Stimulated activated CD4-positive, alpha-beta T cell treated with anti-CD3 and anti-CD28 coated beads, Interleukin-1b, Interleukin-23, amount 100 ng/mL, for 24 hours (primary cell): ENCODE data around the gene AMELY.
"Not testable (repeated sequence)": the region's sequence is repeated elsewhere in the genome, so short reads cannot be mapped to it uniquely, and the experiment has no call there.

ENCODE experiments used
- DNase-seq, 4 experiments: peaks; one replicate each; pipeline ENCODE4 v3.0.0-alpha.2; 2020; ENCODE audit warnings: low read depth in 4 of 4, low spot score in 1 of 4

AMELY gene, protein sequence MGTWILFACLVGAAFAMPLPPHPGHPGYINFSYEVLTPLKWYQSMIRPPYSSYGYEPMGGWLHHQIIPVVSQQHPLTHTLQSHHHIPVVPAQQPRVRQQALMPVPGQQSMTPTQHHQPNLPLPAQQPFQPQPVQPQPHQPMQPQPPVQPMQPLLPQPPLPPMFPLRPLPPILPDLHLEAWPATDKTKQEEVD

GRCh38 chrY:6911253-6911881 lies at the start of gene AMELY:
Gene AMELY, minus strand, starts transcription at chrY:6911752. Its CDS starts 39,144 bp downstream, at chrY:6872608.
- no peak for DNase-seq

GRCh38 chrY:6949947-6950346 lies 38.4 kb upstream of the AMELY start:
- DNase-seq, result no peak

- DNase-seq, result no peak
These were observed 36.8 kb upstream of the AMELY start for GRCh38 chrY:6948378-6948777.

DNA sequence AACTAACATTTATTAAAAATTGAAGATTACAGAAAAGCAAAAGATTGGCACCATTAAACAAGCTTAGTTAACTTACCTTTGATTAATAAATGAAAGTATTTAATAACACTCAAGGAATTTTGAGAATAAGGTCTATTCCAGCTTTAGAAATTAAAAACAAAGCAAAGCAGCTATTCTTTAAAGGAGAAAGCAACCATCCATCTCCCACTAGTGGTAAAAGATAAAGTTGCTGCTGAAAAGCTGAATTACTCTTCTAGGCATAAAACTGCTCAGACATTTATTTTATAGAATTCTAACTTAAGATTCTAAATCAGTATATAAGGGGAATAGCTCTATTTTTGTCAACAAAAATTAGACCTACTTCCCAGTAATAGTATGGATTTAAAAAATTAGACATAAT lies 36.1 kb upstream of the AMELY start:
- DNase-seq, result no peak

DNA sequence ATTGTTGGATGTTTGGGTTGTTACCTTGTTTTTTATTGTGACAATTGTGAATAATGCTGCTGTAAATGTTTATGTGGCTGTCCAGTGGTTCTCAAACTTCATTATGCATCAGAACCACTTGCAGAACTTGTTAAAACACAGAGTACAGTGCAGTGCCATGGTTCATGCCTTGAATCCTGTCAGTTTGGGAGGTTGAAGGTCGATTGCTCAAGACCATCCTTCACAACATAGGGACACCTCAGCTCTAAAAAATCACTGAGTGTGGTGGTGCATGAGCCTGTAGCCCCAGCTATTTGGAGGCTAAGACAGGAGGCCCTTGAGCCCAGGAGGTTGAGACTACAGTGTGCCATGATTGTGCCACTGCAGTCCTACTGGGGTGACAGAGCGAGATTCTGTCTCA lies 23.9 kb upstream of the AMELY start:
- no peak for DNase-seq

GRCh38 chrY:6931779-6932396 lies 20.3 kb upstream of the AMELY start:
- DNase-seq, result no peak

DNA sequence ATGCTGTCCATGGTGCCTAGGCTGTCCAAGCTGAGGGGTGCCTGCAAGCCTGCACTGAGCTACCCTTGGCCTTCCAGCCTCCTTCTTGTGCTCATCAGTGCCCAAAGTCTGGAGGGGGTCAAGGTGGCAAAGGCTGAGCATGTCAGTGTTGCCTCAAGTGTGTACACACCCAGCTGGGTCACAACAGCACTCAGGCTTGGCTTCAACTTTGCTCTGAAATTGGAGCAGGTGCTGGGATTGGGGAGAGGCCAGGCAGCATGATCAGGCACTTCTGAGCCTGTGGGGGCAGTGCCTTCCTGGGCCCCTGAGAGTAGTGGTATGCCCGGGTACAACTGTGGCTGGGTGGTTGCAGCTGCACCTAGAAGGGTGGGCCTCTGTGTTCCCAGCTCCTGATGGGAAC lies 17.7 kb upstream of the AMELY start:
- DNase-seq, result no peak

- no peak for DNase-seq
These were observed 16.7 kb upstream of the AMELY start for GRCh38 chrY:6928265-6928664.

- DNase-seq, result no peak
These were observed 9.5 kb upstream of the AMELY start for GRCh38 chrY:6921061-6921460.

- DNase-seq, result no peak
These were observed 1.8 kb upstream of the AMELY start for GRCh38 chrY:6913362-6913761.

- no peak for DNase-seq
These were observed 940 bp downstream of the AMELY start, which contains the start of gene TBL1Y for GRCh38 chrY:6910372-6911252. Gene TBL1Y, plus strand, starts transcription at chrY:6910697. Its CDS starts 114,388 bp downstream, at chrY:7025085.

DNA sequence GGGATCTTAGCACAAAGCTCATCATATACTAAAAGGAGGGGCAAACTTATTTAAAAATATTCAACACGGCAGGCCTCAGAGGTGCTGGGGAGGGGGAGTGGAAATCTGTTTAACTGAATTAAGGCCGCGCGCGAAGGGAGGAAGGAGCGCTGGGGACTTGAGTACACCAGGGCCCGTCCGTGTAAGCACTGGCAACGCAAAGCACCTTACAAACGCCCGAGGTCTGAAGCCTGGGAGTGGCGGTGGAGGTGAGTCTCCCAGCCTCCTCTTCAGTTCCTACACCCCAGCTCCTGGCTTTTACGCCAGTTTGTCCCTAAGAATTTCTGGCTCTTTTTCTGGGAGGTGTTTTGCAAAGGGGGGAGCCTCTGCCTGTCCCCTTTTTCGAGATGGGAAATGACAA lies 1.7 kb downstream of the AMELY start:
- no peak for DNase-seq

DNA sequence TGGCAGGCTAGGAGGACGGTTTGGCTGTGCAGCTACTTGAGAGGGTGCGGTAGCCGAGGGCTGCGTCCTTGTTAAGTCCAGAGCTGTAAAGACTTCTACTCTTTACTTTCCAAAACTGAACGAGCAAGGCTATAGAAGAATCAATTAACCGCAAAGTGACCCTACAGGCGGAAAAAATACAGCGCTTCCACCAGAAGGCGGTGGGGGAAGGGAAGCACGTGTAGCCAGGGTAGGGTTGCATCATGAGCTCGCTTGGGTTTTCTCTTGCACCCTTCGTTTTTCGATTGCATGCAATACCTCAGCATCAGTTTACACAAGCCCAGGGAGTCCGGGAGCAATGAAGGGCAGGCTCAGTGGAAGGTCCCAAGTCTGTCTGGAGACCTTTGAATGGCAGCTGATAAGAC lies 2.4 kb downstream of the AMELY start:
- DNase-seq, result no peak

DNA sequence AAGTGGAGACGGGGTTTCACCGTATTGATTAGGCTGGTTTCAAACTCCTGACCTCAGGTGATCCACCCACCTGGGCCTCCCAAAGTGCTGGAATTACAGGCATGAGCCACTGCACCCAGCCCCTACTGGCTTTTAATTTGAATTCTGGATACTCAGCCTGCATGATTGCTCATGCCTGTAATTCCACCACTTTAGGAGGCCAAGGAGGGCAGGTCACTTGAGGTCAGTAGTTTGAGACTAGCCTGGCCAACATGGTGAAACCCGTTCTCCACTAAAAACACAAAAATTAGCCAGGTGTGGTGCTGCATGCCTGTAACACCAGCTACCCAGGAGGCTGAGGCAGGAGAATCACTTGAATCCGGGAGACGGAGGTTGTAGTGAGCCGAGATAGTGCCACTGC lies 3.5 kb downstream of the AMELY start:
- not testable (repeated sequence) for DNase-seq

DNA sequence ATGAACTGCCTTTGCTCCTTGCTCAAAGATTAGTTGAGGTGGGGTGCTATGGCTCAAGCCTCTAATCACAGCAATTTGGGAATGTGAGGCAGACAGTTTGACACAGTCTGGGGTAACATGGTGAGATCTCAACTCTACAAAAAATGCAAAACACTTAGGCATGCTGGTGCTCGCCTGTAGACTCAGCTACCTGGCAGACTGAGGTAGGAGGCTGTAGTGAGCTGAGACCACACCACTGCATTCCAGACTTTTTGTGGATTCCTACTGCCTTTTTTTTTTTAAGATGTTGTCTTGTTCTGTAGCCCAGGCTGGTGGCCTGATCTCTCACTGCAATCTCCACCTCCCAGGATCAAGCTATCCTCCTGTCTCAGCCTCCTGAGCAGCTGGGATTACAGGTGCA lies 4.0 kb downstream of the AMELY start:
- no peak for DNase-seq

GRCh38 chrY:6902116-6902515 lies 9.4 kb downstream of the AMELY start:
- not testable (repeated sequence) for DNase-seq

- DNase-seq, result no peak
These were observed 16.3 kb downstream of the AMELY start for GRCh38 chrY:6895236-6895635.

GRCh38 chrY:6894496-6894895 lies 17.1 kb downstream of the AMELY start:
- no peak for DNase-seq

GRCh38 chrY:6849384-6849783 lies 62.2 kb downstream of the AMELY start:
- no peak for DNase-seq

DNA sequence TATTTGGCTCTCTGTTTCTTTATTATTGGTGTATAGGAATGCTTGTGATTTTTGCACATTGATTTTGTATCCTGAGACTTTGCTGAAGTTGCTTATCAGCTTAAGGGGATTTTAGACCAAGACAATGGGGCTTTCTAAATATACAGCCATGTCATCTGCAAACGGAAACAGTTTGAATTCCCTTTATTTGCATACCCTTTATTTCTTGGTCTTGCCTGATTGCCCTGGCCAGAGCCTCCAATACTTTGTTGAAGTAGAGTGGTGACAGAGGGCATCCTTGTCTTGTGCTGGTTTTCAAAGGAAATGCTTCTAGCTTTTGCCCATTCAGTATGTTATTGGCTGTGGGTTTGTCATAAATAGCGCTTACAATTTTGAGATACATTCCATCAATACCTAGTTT lies 68.9 kb downstream of the AMELY start:
- DNase-seq, result not testable (repeated sequence)
